Measurements from ENCODE around the gene PRICKLE4.

Gene PRICKLE4

DNA sequence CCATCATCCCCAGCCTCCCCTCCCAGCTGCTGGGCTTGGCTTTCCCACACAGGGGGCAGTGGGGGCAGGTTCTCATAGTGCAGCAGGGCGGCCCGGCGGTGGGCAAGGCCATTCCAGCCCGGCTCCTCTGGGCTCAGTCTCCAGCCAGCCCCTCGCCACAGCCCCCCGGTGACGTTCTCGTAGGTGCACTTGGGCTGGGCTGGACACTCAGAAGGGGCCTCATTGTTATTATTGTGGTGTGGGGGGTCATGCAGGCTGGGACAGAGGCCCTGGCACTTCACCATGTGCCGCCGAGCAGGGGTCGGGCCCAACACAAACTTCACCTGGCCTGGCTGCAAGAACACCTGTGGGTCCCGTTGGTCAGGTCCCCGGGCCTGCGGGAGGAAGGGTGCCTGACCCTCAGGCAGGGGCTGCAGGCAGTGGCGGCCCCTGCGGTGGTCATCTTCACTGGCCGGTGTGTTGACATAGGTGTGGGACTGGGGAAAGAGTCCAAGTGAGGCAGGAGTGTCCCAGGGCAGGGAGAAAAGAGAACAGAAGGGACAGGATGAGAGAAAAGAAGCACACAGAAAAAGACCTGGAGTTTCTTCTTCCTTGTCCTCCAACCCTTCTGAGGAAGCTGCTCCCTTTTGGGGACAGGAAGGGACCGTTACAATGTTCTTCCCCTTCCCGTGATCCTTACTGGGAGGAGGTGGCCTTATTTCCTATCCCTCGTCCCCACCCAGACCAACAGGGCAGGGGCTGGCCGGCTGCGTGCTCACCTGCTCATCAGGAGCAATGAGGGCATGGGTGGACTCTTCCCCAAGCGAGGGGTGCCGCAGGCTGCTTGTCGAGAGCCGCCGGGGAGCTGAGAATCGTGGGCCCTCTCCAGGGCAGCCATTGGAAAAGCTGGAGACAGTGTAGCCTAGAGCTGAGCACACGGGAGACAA, 9.3 kb upstream of the PRICKLE4 start:
- FAIRE-seq (no peak), DNase-seq (ENCODE audit: low spot score) (no peak)

DNA sequence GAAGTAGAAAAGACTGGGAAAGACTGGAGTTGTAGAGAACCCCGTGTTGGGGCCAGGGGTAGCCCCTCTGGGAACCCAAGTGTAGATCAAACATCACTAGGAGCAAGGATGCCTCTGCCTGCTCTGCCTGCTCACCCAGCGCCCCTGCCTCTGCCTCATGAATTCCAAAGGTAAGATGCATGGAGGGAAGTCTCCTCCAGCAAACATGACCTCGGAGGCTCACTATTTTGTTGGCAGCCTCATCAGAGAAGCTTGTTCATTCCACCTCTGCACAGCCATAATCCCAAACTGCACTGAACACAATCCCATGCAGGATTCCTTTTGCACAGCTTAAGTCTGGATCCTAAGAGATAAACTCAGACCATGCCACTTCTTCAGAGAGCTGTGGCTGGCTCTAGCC, 5.7 kb upstream of the PRICKLE4 start:
- FAIRE-seq (no peak), DNase-seq (ENCODE audit: low spot score) (no peak)

DNA sequence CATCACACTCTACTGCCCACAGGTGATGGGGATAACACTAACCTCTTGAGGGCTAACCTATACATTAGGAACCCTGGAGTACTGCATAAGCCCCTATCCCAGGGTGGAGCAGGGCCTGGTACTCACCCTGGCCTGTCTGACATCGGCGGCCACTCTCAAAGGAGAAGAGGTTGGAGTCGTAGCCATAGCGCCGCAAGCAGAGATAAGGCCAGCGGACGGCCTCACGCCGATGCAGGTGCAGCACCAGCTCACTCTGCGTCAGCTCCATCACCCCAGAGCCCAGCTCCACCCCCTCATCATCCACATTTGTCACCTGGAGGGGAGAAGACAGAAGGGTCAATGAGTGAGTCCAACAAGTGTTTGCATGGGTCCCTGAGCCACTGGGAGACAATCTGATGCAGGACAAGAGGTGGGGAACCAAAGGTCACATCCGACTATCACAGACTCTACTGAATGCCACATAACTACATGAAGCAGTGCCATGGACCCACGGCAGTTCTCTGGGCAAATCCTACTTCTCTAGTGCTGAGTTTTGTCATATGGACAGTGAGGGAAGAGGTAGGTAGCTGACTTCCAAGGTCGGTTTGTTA, 5.2 kb upstream of the PRICKLE4 start:
- FAIRE-seq (no peak), DNase-seq (ENCODE audit: low spot score) (no peak)

DNA sequence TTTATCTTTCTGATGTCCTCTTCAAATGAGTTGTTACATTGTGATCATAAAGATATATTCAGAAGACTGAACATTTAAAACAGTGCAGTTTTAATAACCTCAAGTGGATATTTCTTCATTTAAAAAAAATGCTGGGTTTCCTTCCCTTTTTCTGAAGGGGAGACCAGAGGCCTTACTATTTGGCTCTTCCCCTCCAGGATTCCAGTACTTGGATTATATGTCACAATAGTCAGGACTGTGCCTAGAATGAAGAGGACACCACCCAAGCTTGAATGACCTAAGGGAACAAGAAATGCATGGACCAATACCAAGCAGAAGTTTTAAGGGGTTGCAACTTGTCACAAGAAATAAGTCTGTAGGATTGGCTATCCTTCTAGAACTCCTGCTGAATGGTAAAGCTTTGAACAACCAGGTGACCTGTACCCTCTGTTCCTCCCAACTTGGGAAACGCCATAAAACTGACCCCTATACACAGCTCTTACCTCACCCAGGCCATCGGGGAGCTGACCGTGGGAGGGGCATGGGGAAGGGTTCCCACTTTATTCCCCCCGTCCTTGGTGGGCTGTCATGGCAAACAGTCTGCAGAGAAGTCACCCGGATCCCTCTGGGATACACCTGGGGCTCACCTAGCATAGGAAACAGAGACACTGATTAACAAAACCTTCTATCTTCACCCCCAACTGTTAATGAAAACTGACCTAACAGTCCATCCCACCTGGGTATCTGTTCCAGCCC, 2.9 kb upstream of the PRICKLE4 start:
- FAIRE-seq: no peak
- DNase-seq (ENCODE audit: low spot score): no peak

DNA sequence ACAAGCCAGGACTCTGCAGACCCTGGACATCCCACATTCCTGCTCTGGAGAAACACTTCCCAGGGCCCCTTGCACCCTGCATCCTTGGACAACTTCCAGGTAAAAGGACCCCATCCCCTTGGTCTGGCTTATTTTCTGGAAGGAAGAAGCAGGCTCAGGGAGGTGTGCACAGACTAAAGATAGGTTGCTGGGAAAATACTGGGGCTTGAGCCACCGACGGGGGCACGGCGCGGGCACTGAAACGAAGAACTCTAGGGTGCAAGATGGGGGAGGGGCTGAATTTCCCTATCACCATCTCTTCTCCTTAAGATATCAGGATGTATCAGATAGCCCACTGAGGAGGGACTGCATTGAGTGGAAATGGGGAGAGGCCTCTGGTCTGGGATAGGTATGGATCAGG, 1.7 kb upstream of the PRICKLE4 start:
- DNase-seq (ENCODE audit: low spot score): no peak
- no peak for FAIRE-seq

DNA sequence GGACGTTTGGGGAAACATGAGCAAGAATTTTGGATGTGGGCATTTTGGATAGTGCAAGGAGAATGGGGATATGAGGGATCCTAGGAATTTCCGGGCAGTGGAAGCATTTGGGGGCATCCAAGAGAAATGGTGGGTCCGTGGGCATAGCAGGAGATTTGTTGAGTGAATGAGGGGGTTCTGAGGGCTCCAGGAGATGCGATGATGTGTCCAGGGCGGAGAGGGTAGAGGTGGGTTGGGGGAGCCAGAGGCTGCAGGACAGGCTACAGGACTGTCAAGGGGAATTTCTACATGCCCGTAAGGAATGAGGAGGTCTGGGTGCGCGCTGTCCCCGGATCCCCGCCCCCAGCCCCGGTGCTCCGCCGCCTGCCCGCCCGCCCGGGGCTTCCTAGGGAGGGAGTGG, 1.2 kb upstream of the PRICKLE4 start:
- FAIRE-seq: no peak
- no peak for DNase-seq (ENCODE audit: low spot score)

DNA sequence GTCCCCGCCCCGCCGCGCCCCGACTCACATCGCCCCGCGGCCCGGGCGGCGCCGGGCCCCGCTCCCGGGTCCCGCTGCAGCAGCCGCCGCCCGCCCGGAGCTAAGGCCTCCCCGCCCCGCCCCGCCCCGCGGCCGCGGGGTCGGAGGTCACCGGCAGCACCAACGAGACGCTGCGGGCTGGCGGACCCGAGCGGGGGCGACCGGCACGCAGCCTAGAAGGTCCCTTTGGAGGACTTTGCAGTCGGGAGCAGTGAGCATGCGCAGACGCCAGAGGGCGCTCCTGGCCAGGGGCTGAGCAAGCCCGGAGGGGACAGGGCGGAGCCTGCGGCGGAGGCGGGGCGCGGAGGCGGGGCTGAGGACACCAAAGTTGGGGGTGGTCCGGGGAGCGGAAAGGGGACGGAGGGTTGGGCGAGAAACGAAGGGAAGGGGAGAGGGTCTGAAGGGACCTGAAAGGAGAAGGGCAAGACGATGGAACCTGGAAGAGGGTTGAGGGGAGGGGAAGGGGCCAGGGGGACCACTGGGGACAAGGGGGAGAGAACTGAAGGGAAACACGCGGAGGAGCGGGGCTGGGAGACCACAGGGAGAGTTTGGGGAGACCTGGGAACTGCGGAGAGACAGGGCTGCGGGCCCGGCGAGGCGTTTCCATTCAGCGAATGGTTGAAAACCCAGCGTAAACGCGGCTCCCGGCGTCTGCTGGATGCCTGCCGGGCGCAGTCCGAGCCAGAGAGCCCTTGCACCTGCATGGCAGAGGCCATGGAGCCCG, 613 bp upstream of the PRICKLE4 start, which contains the start of gene FRS3:
FRS3 (minus strand) TSS at position 113 of the 763 bp plus-strand sequence. CDS start 2,913 bp downstream, outside the sequence.
- FAIRE-seq (peak; percentile 96), DNase-seq (ENCODE audit: low spot score) (peak; percentile 98)

DNA sequence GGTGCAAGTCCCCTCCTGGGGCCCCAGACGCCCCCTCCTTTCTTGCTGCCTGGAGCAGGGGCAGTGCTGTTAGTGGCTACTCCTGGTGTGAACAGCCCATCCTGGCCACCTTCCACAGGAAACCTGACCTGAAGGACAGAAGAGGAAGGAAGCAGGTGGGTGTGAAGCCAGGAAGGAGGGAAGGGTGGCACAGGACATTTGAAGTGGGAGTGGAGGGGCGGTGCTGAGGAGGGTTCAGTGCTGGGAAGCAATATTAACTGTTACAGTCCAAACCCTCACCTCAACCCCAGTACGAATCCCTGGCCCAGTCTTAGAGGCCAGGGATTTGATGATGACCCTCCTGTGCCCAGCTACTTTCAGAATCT, 766 bp downstream of the PRICKLE4 start:
- no peak for FAIRE-seq
- DNase-seq (ENCODE audit: low spot score): no peak

DNA sequence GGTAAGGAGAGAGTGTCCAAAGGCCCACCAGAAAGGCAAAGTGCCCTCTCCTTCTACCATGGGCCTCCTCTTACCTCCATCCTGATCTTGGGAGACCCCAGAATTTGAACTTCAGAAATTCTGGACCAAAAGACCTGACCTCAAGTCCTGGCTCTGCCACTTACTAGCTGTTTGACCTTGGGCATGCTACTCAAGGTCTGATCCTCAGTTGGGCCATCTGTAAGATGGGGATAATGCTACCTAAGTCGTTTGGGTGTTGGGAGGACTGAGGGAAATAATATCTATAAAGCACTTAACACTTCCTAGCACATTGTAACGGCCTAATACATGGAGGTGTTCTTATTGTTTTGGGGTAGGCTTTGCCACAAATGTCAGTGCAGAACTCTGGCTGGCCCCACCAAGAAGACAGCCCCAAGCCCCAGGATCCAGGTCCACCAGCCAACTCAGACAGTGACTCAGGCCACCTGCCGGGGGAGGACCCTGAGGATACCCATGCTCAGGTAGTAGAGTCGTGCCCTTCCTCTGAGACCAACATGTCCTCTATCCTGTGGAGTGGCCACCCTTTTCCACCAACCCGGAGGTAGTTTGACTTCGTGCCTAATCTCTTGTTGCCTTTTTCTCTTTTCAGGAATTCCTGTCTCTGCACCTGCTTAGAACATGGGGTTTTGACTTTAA, 2.7 kb downstream of the PRICKLE4 start:
- no peak for FAIRE-seq
- DNase-seq (ENCODE audit: low spot score): no peak

DNA sequence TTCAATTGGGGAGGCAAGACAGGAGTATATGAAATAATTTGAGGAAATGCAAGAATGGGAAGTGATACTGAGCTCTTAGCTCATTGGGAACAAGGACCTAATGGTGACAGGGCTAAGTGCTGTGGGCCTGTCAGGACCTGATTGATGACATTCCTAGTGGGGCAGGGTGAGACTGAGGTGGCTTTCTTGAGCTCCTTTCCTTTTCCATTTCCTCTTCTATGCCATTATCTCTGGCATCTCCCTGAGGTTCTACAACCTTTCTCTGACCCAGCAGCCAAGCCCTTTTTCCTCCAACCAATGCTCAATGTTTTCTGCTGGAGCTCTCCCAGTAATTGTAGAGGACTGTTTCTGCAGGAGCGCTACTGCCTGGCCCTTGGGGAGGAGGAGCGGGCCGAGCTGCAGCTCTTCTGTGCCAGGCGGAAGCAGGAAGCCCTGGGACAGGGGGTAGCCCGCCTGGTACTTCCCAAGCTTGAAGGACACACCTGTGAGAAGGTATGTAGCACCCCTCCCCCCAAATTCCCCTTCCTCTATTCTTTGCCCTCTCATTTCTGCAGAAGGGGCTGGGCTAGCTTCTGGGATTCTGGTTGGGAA, 4.1 kb downstream of the PRICKLE4 start:
- DNase-seq (ENCODE audit: low spot score) (no peak), FAIRE-seq (no peak)

DNA sequence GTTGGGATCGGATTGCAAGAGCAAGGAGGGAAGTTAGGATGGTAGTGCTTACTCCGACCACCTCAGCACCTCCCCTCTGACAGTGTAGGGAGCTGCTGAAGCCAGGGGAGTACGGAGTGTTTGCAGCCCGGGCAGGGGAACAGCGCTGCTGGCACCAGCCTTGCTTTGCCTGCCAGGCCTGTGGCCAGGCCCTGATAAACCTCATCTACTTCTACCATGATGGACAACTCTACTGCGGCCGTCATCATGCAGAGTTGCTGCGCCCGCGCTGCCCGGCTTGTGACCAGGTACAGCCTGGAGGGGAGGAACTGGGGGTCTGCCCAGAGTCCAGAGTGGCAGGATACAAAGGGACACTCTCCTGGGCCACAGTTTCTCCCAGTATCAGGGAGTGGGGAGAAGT, 4.7 kb downstream of the PRICKLE4 start:
- DNase-seq (ENCODE audit: low spot score) (no peak), FAIRE-seq (no peak)

DNA sequence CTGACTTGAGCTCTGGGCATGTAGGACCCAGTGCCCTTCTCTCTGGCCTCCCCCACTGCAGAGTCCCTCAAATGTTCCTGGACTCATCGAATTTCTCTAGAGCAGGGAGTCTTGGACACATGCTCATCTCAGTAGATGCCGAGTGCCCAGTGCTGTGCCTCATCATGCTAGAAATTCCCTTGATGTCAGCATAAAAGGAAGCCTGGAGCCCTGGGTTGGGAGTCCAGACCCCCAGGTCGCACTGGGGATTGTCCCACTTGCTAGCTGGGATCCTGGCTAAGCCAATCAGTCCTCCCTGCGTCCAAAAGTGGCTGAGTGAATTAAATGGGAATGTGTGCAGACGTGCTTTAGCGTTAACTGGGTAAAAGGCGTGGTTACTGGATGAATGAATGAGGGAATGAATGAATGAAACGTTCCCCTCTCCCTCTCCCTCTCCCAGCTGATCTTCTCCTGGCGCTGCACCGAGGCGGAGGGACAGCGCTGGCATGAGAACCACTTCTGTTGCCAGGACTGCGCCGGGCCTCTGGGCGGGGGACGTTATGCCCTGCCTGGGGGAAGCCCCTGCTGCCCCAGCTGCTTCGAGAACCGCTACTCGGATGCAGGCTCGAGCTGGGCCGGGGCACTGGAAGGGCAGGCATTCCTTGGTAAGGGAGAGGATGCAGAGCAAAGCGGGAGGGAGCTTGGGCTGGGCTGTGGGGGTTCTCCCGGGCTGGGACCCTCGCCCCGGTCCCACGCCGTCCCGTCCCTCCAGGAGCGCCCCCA, 5.3 kb downstream of the PRICKLE4 start:
- FAIRE-seq: no peak
- peak; percentile 52 for DNase-seq (ENCODE audit: low spot score)

DNA sequence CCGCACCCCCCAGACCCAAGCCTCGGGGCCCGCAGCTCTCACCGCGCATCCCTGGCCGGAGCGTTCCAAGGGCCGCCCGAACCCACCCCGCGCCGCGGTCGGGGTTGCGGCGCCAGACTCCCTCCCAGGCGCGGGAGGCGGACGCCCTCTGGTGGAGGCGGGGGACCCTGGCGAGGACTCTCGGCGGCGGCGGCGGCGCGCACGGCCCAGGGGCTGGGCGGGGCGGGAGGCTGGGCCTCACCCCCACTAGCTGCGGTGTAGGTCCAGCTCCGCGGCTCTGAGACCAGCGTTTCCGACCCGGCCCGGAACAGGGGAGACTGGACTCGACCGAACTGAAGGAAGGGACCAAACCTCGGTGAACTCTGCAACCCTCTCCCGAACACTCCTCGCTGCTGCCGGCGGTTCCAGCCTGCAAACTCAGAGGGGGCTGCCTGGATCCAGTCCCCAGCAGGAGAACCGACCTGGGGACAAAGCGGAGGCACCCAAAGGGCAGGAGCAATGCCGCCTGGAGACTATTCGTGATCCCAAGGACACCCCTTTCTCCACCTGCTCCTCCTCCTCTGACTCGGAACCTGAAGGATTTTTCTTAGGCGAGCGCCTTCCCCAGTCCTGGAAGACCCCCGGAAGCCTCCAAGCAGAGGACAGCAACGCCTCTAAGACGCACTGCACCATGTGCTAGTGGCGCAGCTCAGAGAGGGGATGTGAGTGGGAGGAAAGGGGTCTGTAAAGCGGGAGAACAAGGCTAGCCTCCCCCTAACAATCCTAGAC, 6.1 kb downstream of the PRICKLE4 start:
- FAIRE-seq (no peak), DNase-seq (ENCODE audit: low spot score) (peak; percentile 93)

DNA sequence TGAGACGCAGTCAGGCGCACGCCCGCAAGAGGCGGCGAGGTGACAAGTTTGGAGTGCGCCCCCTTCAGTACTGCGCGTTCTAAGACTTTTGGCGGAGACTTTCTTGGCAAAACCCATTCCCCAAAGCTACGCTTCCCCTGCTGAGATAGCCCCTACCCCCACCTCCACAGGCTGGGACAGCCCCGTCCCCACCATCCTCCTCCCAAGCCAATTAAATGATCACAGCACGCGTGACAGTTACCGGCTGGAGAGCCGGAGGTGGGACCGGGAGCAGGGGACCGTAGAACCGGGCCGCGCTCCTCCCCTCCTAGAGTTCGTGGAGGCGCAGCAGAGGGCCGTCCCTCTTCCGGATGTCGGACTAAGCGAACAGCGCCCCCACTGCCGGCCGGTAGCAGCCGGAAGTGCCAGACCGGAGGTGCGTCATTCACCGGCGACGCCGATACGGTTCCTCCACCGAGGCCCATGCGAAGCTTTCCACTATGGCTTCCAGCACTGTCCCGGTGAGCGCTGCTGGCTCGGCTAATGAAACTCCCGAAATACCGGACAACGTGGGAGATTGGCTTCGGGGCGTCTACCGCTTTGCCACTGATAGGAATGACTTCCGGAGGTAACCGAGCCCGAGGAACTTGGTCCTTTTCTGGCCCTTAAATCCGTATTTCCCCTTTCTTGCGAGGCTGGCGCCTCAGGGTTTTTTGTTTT, 6.8 kb downstream of the PRICKLE4 start, which contains the start of gene TOMM6:
TOMM6 (plus strand) TSS at position 476 of the 699 bp plus-strand sequence; CDS start at position 480, 4 bp downstream.
- DNase-seq (ENCODE audit: low spot score) (peak; percentile 94), FAIRE-seq (peak; percentile 32)

DNA sequence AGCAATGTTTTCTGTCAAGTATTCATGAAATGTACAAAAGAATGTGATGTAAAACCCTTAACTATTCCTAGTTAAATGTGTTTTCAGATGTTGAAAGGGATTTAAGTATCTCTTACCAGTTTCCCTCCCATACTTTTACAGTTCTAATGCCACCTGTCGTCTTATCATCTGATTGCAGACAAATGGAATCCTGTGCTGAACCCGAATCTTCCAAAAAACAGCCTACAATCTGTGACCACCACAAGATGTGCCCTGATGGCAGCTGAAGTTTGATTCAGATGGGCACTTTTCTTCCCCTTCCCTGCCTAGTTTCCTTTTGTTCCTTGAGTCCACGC, 8.8 kb downstream of the PRICKLE4 start:
- FAIRE-seq (no peak), DNase-seq (ENCODE audit: low spot score) (no peak)

DNA sequence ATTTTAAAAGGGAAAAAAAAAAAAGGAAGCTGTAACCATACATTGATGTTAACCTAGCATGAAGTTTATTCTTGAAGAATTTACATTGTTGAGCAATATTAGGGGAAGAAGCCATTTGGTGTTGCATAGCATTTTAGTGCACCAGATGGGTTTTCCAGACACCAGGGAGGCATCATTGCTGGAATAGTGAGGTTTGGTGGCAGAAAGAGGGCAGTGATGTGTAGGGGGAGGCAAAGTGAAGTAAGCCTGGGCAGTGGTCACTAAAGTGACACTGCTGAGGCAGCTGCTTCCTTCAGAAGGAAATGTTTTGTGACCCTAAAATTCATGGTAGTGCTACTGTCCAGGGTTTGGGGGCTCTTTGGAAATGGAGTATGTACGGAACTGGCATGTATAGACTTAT, 9.5 kb downstream of the PRICKLE4 start:
- DNase-seq (ENCODE audit: low spot score) (no peak), FAIRE-seq (no peak)

DNA sequence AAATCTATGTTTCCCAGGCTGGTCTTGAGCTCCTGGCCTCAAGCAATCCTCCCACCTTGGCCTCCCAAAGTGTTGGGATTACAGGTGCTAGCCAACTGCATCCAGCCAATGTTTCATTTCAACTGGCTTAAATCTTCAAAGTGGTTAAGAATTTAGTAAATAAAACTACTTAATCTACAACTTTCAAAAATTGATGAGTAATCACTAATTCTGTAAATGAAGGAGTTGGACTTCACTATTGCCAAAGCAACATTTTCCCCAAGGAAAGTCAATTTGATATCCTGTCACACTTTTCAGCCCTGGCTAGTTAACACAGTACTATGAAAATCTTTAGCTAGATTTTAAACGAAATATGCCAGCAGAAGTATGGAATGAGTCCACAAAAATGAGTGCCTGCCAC, 10.7 kb downstream of the PRICKLE4 start:
- DNase-seq (ENCODE audit: low spot score): no peak
- FAIRE-seq: no peak

DNA sequence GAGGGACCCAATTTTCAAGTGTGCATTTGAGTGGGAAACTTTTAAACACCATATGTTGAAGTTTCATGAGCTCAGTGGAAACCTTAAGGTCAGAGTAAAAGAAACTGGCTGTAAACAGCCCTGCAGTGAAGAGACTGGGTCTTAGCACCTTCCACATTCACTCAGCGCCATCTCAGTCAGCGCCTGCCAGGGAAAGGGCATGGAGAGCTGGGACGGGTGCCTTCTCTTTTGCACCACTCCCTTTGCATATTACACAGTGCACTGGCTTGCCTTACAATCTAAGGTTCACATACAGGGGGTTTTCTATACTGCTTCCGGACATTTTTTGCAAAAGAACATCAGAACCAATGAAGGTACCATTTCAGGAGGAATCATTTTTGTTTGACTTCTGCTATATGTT, 11.4 kb downstream of the PRICKLE4 start:
- DNase-seq (ENCODE audit: low spot score): no peak
- FAIRE-seq: no peak
